K562 (cell line): Measurements from ENCODE around the gene NKIRAS2. TPM values are rescaled to one million over a fixed set of nuclear protein-coding genes. Genes with fewer than 3 reads are reported as not detected.

Experiments used
- ASH1L ChIP-seq: fragments of 450-650 bp; IDR thresholded peaks from 2 replicates; pipeline ENCODE4 v1.6.1; 2018; ENCODE audit warnings: borderline replicate concordance, mild to moderate bottlenecking, low read depth; ENCODE audit not compliant: partially characterized antibody
- BRF1 ChIP-seq: IDR thresholded peaks from 3 replicates; pipeline ENCODE4 v1.6.1; 2011; ENCODE audit warnings: borderline replicate concordance, mild to moderate bottlenecking; ENCODE audit not compliant: insufficient read length; ENCODE audit errors: extremely low read depth
- CC2D1A ChIP-seq: fragments of 450-650 bp; IDR thresholded peaks from 2 replicates; pipeline ENCODE4 v1.6.1; 2017; ENCODE audit warnings: mild to moderate bottlenecking
- CHD7 ChIP-seq: fragments of 200-600 bp; sonication (generic); IDR thresholded peaks from one replicate; pipeline ENCODE4 v1.6.1; 2012; ENCODE audit warnings: mild to moderate bottlenecking, low read depth, low read length, inconsistent platforms
- DLX4 ChIP-seq: fragments of 250-450 bp; sonication (Bioruptor Pico); IDR thresholded peaks from 2 replicates; pipeline ENCODE4 v1.6.1; 2021; ENCODE audit warnings: mild to moderate bottlenecking
- FOXK2 ChIP-seq, 2 experiments: fragments of 450-650 bp; IDR thresholded peaks in 1 of 2; conservative IDR thresholded peaks in 1 of 2; 2 replicates each; pipeline ENCODE4 v1.6.1; 2016; ENCODE audit warnings: low read depth in 2 of 2, mild to moderate bottlenecking in 1 of 2
- FOXP1 ChIP-seq: sonication (generic); formaldehyde crosslinking; IDR thresholded peaks from 2 replicates; pipeline ENCODE4 v1.8.0; 2022; ENCODE audit warnings: mild to moderate bottlenecking, missing genetic modification reagents
- IFI16 ChIP-seq: fragments of 250-450 bp; sonication (Bioruptor Pico); IDR thresholded peaks from 2 replicates; pipeline ENCODE4 v2.1.2; 2022; ENCODE audit warnings: mild to moderate bottlenecking, inconsistent platforms
- NCOA1 ChIP-seq: fragments of 450-650 bp; IDR thresholded peaks from 2 replicates; pipeline ENCODE4 v1.6.1; 2016; ENCODE audit warnings: low read depth
- NR2F6 ChIP-seq: fragments of 450-650 bp; formaldehyde crosslinking; IDR thresholded peaks from 2 replicates; pipeline ENCODE4 v1.4.0; 2020; ENCODE audit warnings: mild to moderate bottlenecking
- POLR2B ChIP-seq: fragments of 450-650 bp; IDR thresholded peaks from 2 replicates; pipeline ENCODE4 v1.6.1; 2018; ENCODE audit warnings: low read depth; ENCODE audit not compliant: partially characterized antibody
- SRSF7 ChIP-seq: fragments of 200-400 bp; formaldehyde crosslinking; optimal IDR thresholded peaks from 2 replicates; pipeline ENCODE3; 2017; ENCODE audit warnings: mild to moderate bottlenecking, low read depth, low read length
- ZFX ChIP-seq: sonication (generic); formaldehyde crosslinking; IDR thresholded peaks from 2 replicates; pipeline ENCODE4 v1.8.0; 2022; ENCODE audit warnings: mild to moderate bottlenecking, missing genetic modification reagents, moderate library complexity
- ZNF431 ChIP-seq: sonication (generic); formaldehyde crosslinking; IDR thresholded peaks from 2 replicates; pipeline ENCODE4 v1.8.0; 2022; ENCODE audit warnings: mild to moderate bottlenecking, missing genetic modification reagents
- ZNF444 ChIP-seq: fragments of 250-450 bp; sonication (Bioruptor Pico); IDR thresholded peaks from 2 replicates; pipeline ENCODE4 v1.4.0; 2020; ENCODE audit warnings: mild to moderate bottlenecking, moderate library complexity
- ZNF644 ChIP-seq: fragments of 200-800 bp; sonication (Bioruptor generic); IDR thresholded peaks from 2 replicates; pipeline ENCODE4 v1.6.1; 2016; ENCODE audit warnings: low read depth, missing genetic modification characterization, missing compliant biosample characterization
- polyA plus RNA-seq, 8 experiments: library from polyadenylated mRNA; depleted of rRNA in 4 of 8; stranded (reverse) in 5 of 8; unstranded in 3 of 8; fragments of >200 nt; fragmentation: Nextera tagmentation in 2 of 8; fragmentation: Illumina TruSeq in 1 of 8; extraction: Ambion mirVana in 2 of 8; extraction: Trizol in 1 of 8; gene quantifications; 2 replicates each; pipeline versions ENCODE4 v1.2.1 to v1.2.3, GENCODE V29; 2011 to 2014; ENCODE audit warnings: inconsistent platforms in 1 of 8, missing spikeins in 1 of 8
- total RNA-seq, 7 experiments: library from RNA; depleted of rRNA in 6 of 7; stranded (reverse); fragments of >200 nt in 6 of 7; fragmentation: Illumina TruSeq in 2 of 7; extraction: Trizol in 2 of 7; gene quantifications; 2 replicates each; pipeline versions ENCODE4 v1.2.1 to v1.2.3, GENCODE V29; 2011 to 2021; ENCODE audit warnings: low replicate concordance in 1 of 7

NKIRAS2 gene
- total and polyA plus RNA-seq, 9 of the 15 experiments (the other 6 are each of a cell fraction or from before 2014, with no cell fraction given): 10.1 to 65.5 (median 29.8) TPM

DNA sequence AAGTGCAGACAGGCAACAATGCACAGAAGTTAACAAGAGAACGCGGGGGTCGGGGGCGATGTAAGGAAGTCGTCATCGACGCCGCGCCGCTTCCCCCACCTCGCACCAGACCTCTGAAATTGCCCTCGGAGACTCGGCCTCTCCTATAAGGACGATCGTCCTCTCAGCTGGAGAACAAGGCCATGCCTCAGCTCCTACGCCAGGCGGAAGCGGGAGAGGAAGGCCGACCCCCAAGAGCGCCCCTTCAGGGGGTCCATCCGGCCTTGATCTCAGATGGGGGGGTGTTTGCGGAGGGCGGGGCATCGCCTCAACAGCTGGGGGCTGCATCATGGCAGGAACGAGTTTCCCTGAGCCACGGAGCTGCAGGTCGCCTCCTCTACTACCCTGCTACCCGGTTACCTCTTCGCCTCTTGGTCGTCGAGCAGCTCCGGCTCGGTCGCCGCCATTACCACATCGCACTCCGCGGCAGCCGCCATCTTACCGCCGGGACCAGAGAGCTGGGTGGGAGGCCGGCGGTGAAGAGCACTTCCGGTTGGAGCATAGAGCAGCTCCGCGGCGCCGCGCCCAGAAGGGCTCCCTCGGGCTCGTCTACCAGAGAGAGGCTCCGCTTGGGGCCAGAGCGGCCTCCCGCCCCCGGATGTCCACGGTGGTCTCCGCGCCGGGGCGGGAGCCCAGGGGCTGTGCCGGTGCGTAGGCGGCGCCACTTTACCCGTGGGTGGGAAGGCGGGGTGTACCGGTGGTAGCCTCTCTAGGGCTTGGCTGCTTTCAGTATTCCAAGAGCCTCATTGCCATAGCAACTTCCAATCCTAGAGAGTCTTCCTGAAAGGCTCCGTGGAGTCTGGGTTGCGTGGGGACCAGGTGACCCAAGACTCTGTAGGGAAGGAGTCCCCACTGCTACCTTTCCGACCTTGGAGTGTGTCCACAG lies 2.7 kb upstream of the NKIRAS2 start, which contains the start of gene DNAJC7 (continued):
- TF ChIP-seq ZFX: peak; percentile 71
- TF ChIP-seq FOXP1: no peak
- peak; percentile 38; the same call in 1 of the 2 replicates for TF ChIP-seq NR2F6 (CRISPR knock-in tag)
- no peak for TF ChIP-seq ZNF444 (CRISPR knock-in tag)
- TF ChIP-seq IFI16: no peak
- TF ChIP-seq ASH1L: no peak
- 0 out of 4 replicates have a peak, but pooled peaks of 1 of the 2 experiments have one; percentile 4 for TF ChIP-seq FOXK2 (conservative IDR thresholded peaks at IDR 0.05 in 1 of 2, IDR thresholded peaks at IDR 0.05 in 1 of 2; ENCODE audit: low read depth in 2 of 2)
- TF ChIP-seq POLR2B: peak; percentile 84
- peak; percentile 68 for TF ChIP-seq NCOA1
- no peak for TF ChIP-seq CC2D1A
- TF ChIP-seq BRF1: no peak
- no peak for TF ChIP-seq CHD7
- no peak for TF ChIP-seq ZNF431
- no peak for TF ChIP-seq DLX4 (CRISPR knock-in tag)
- TF ChIP-seq ZNF644 (tag): peak; percentile 53; the same call in 1 of the 2 replicates
- no peak for TF ChIP-seq SRSF7
